Neuron (in vitro differentiated cells): ENCODE data around the gene TPD52L1.

ENCODE experiments used
- H2AFZ ChIP-seq: one replicate; pipeline ENCODE4 v1.6.1; 2013; ENCODE audit warnings: low read depth, mild to moderate bottlenecking, inconsistent platforms, low read length, moderate library complexity
- H3K27me3 ChIP-seq: one replicate; pipeline ENCODE4 v1.6.1; 2013; ENCODE audit warnings: low read length; ENCODE audit not compliant: insufficient read depth
- H3K36me3 ChIP-seq: one replicate; pipeline ENCODE4 v1.6.1; 2013; ENCODE audit warnings: low read length; ENCODE audit not compliant: insufficient read depth
- H3K4me1 ChIP-seq: one replicate; pipeline ENCODE4 v1.6.1; 2013; ENCODE audit warnings: low read length; ENCODE audit not compliant: insufficient read depth
- H3K4me3 ChIP-seq: 2 replicates; pipeline ENCODE4 v1.5.1; 2013; ENCODE audit warnings: mild to moderate bottlenecking, low read length, moderate library complexity
- H3K9me3 ChIP-seq: one replicate; pipeline ENCODE4 v1.6.1; 2013; ENCODE audit warnings: low read length

Gene TPD52L1

GRCh38 chr6:125193208-125193607 is 39.6 kb downstream of the TPD52L1 start:
- Histone ChIP-seq H3K4me3 (no peak overlapping the region), H2AFZ (no peak overlapping the region), H3K36me3 (no peaks in the 10 kb centered on the region), H3K9me3 (no peaks in the 10 kb centered on the region), H3K27me3 (no peaks in the 10 kb centered on the region), H3K4me1 (peaks cover 9% of the 10 kb centered on the region)

DNA sequence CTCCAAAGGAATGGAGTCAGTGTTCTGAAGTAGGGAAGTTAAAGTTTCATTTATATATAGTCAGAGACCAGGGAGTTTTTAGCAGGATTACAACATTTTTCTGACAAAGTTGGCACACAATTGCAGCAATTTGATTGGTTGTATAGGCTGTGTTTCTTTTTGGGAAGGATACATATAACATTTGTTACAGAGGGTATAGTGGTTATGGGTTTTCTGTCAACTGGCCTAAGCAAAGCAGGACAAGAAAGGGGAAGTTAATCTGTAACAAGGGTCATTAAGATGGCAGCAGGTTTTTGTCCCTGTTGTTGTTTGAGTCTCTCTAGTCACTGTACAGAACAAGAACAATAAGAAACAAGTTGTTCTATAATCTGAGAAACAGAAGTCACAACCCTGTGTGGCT is 41.4 kb downstream of the TPD52L1 start:
- peaks cover 7% of the 10 kb centered on the region for H3K4me1 ChIP-seq
- H3K36me3 ChIP-seq = no peaks in the 10 kb centered on the region
- H3K9me3 ChIP-seq = no peaks in the 10 kb centered on the region
- H3K4me3 ChIP-seq = no peak overlapping the region
- no peak overlapping the region for H2AFZ ChIP-seq
- no peaks in the 10 kb centered on the region for H3K27me3 ChIP-seq

DNA sequence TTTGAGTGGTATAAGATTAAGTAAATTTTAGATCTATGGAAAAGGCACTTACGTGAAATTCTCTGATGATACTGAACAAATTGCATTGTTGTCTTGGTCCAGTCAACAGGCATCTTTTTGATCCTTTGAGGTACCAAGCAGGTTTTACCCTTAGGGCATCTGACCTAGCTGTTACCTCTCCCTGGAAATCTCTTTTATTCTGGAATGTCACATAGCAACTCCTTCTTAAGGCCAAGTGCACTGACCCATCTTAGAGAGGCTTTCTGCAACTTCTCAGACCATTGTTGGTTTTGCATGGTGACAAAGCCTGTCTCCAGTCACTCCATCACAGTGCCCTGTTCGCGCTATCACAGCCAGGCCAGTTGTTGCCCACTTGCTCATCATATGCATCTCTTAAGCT is 42.0 kb downstream of the TPD52L1 start:
- no peak overlapping the region for H3K4me3 ChIP-seq
- no peak overlapping the region for H2AFZ ChIP-seq
- no peaks in the 10 kb centered on the region for H3K36me3 ChIP-seq
- H3K4me1 ChIP-seq = peaks cover 7% of the 10 kb centered on the region
- H3K9me3 ChIP-seq = no peaks in the 10 kb centered on the region
- no peaks in the 10 kb centered on the region for H3K27me3 ChIP-seq

GRCh38 chr6:125196613-125197012 is 43.0 kb downstream of the TPD52L1 start:
- Histone ChIP-seq H3K27me3 (no peaks in the 10 kb centered on the region), H2AFZ (no peak overlapping the region), H3K4me3 (no peak overlapping the region), H3K9me3 (no peaks in the 10 kb centered on the region), H3K36me3 (no peaks in the 10 kb centered on the region), H3K4me1 (peaks cover 7% of the 10 kb centered on the region)

GRCh38 chr6:125197795-125198269 is 44.3 kb downstream of the TPD52L1 start:
- no peak overlapping the region for H3K4me3 ChIP-seq
- H2AFZ ChIP-seq = no peak overlapping the region
- no peaks in the 10 kb centered on the region for H3K27me3 ChIP-seq
- H3K9me3 ChIP-seq = no peaks in the 10 kb centered on the region
- H3K36me3 ChIP-seq = no peaks in the 10 kb centered on the region
- H3K4me1 ChIP-seq = peaks cover 9% of the 10 kb centered on the region

GRCh38 chr6:125198398-125198937 is 44.9 kb downstream of the TPD52L1 start:
- Histone ChIP-seq H2AFZ (no peak overlapping the region), H3K9me3 (no peaks in the 10 kb centered on the region), H3K4me1 (peaks cover 16% of the 10 kb centered on the region), H3K36me3 (no peaks in the 10 kb centered on the region), H3K4me3 (no peak overlapping the region), H3K27me3 (no peaks in the 10 kb centered on the region)

DNA sequence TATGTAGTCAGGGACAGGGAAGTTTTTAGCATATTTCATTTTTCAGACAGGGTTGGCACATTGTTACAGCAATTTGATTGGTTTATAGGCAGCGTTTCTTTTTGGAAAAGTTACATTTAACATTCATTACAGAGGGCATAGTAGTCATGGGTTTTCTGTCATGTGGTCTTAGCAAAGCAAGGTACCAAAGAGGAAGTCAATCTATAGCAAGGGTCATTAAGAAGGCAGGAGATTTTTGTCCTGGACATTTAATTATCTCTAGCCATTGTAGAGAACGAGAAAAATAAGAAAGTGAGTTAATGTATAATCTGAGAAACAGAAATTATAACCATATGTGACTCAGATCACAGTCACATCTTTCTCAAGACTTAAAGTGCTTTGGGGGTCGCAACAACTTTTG is 47.4 kb downstream of the TPD52L1 start:
- H3K4me1 ChIP-seq = peaks cover 18% of the 10 kb centered on the region
- no peak overlapping the region for H3K4me3 ChIP-seq
- no peak overlapping the region for H2AFZ ChIP-seq

GRCh38 chr6:125201961-125202729 is 48.6 kb downstream of the TPD52L1 start:
- peaks cover 18% of the 10 kb centered on the region for H3K4me1 ChIP-seq
- no peaks in the 10 kb centered on the region for H3K9me3 ChIP-seq

More for the DNA sequence above, 47.4 kb downstream of the TPD52L1 start:
- no peaks in the 10 kb centered on the region for H3K36me3 ChIP-seq
- no peaks in the 10 kb centered on the region for H3K9me3 ChIP-seq
- no peaks in the 10 kb centered on the region for H3K27me3 ChIP-seq

GRCh38 chr6:125203395-125203794 is 49.8 kb downstream of the TPD52L1 start:
- H3K27me3 ChIP-seq = no peaks in the 10 kb centered on the region
- H2AFZ ChIP-seq = no peak overlapping the region
- peaks cover 18% of the 10 kb centered on the region for H3K4me1 ChIP-seq
- H3K36me3 ChIP-seq = no peaks in the 10 kb centered on the region
- no peaks in the 10 kb centered on the region for H3K9me3 ChIP-seq
- no peak overlapping the region for H3K4me3 ChIP-seq

More at GRCh38 chr6:125201961-125202729, 48.6 kb downstream of the TPD52L1 start:
- Histone ChIP-seq H2AFZ (no peak overlapping the region), H3K36me3 (no peaks in the 10 kb centered on the region), H3K27me3 (no peaks in the 10 kb centered on the region), H3K4me3 (no peak overlapping the region)

GRCh38 chr6:125205931-125206330 is 52.4 kb downstream of the TPD52L1 start:
- H3K36me3 ChIP-seq = no peaks in the 10 kb centered on the region
- H2AFZ ChIP-seq = no peak overlapping the region
- H3K27me3 ChIP-seq = no peaks in the 10 kb centered on the region
- H3K4me3 ChIP-seq = no peak overlapping the region
- H3K4me1 ChIP-seq = peaks cover 18% of the 10 kb centered on the region
- no peaks in the 10 kb centered on the region for H3K9me3 ChIP-seq

- Histone ChIP-seq H2AFZ (no peak overlapping the region), H3K4me3 (no peak overlapping the region), H3K36me3 (no peaks in the 10 kb centered on the region), H3K4me1 (peaks cover 18% of the 10 kb centered on the region), H3K27me3 (no peaks in the 10 kb centered on the region), H3K9me3 (no peaks in the 10 kb centered on the region)
These were observed 52.8 kb downstream of the TPD52L1 start for GRCh38 chr6:125206389-125206788.

DNA sequence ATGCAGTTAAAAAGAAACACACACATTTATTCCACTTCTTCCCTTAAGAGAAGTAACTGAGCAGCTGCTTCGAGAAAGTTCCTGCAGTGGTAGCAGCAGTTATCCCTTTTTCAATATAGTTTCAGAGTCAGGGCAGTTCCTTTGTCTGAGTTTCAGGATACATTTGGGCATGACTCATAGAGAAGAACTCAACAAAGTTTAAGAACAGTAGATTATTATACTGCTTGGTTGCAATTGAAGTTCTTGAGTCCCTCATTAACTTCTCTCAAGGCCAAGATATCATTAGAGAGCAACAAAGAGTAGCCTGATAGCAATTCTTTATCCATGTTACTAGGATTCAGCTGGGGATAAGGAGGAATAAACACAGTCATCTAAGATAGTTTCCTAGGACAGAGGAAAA is 54.4 kb downstream of the TPD52L1 start:
- Histone ChIP-seq H2AFZ (no peak overlapping the region), H3K4me1 (peaks cover 12% of the 10 kb centered on the region), H3K36me3 (no peaks in the 10 kb centered on the region), H3K9me3 (no peaks in the 10 kb centered on the region), H3K4me3 (no peak overlapping the region), H3K27me3 (no peaks in the 10 kb centered on the region)

DNA sequence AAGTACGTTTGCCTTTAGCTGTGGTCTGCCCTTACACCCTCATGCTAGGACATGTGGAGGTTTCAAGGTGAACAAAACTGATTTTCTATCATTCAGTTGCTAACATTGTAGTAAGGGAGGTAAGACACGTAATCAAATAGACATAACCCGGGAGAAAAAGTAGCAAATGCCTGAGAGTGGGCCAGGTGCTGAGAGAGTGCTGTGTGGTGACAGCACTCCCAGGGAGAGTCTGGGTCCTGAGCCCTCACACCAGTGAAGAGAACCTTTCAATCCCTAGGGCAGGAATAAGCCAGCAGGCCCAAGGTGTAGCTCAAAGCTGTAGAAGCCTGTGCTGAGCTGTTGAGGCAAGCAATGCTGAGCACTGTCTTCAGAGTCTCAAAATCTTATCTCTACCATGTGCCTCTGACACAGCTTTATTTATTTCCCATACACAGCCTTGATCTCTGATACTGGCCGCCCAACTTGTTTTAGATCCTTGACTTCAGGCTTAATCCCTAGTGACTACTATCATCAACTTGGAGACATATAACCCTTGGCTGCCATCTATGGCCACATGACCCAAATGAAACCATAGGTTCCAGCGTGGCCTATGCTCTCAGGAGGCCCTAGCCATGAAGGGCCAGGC is 55.2 kb downstream of the TPD52L1 start:
- no peaks in the 10 kb centered on the region for H3K9me3 ChIP-seq
- H2AFZ ChIP-seq = no peak overlapping the region
- no peak overlapping the region for H3K4me3 ChIP-seq

More for the DNA sequence above, 55.2 kb downstream of the TPD52L1 start:
- Histone ChIP-seq H3K36me3 (no peaks in the 10 kb centered on the region), H3K4me1 (peaks cover 4% of the 10 kb centered on the region), H3K27me3 (no peaks in the 10 kb centered on the region)
